GM18873 (cell line): ENCODE measurements around the gene HFM1.

ENCODE experiments used
- ATAC-seq: cut with Tn5 transposase; IDR thresholded peaks from one replicate; pipeline ENCODE4 v1.9.1; 2021; ENCODE audit warnings: mild to moderate bottlenecking, moderate library complexity, moderate number of reproducible peaks; ENCODE audit not compliant: unreplicated experiment, low FRiP score

HFM1 gene

GRCh38 chr1:91261655-91262054 is 143.0 kb downstream of the HFM1 start:
- ATAC-seq: no peak

GRCh38 chr1:91245435-91245834 is 159.2 kb downstream of the HFM1 start:
- ATAC-seq: no peak

GRCh38 chr1:91244737-91245136 is 159.9 kb downstream of the HFM1 start:
- ATAC-seq: no peak

GRCh38 chr1:91243171-91243570 is 161.5 kb downstream of the HFM1 start:
- no peak for ATAC-seq

- ATAC-seq: no peak
These were observed 170.5 kb downstream of the HFM1 start for GRCh38 chr1:91234181-91234580.

GRCh38 chr1:91226741-91227140 is 177.9 kb downstream of the HFM1 start:
- no peak for ATAC-seq

- no peak for ATAC-seq
These were observed 179.8 kb downstream of the HFM1 start for GRCh38 chr1:91224878-91225277.

- no peak for ATAC-seq
These were observed 183.6 kb downstream of the HFM1 start for GRCh38 chr1:91221017-91221416.

- no peak for ATAC-seq
These were observed 186.7 kb downstream of the HFM1 start for GRCh38 chr1:91217911-91218310.
